Endothelial cell of umbilical vein (primary cell): Measurements from ENCODE around the gene AMMECR1L.

Source experiments
- EZH2 ChIP-seq: IDR thresholded peaks from 2 replicates; pipeline ENCODE4 v1.6.1; 2012; ENCODE audit warnings: borderline replicate concordance, low read depth, mild to moderate bottlenecking, moderate library complexity, low read length, inconsistent platforms; ENCODE audit not compliant: severe bottlenecking
- FOS ChIP-seq: IDR thresholded peaks from 2 replicates; pipeline ENCODE4 v1.6.1; 2011; ENCODE audit warnings: mild to moderate bottlenecking, low read length, moderate library complexity, borderline replicate concordance; ENCODE audit not compliant: insufficient read depth
- GATA2 ChIP-seq: IDR thresholded peaks from 2 replicates; pipeline ENCODE4 v1.7.0; 2011; ENCODE audit warnings: low read depth, mild to moderate bottlenecking, moderate library complexity, mixed read lengths, low read length; ENCODE audit not compliant: insufficient read length, insufficient read depth
- JUN ChIP-seq: IDR thresholded peaks from 2 replicates; pipeline ENCODE4 v1.6.1; 2011; ENCODE audit warnings: borderline replicate concordance, low read depth; ENCODE audit not compliant: insufficient read length, insufficient read depth
- MYC ChIP-seq: IDR thresholded peaks from one replicate; pipeline ENCODE4 v1.6.1; 2011; ENCODE audit warnings: mild to moderate bottlenecking, low read depth, low read length
- TF ChIP-seq, protein P1 (sequence below), 2 donors: IDR thresholded peaks; 1 replicate in 1 of 2; 2 replicates in 1 of 2; pipeline ENCODE4 v1.5.1; 2011; ENCODE audit warnings: low read length in 2 of 2, mild to moderate bottlenecking in 2 of 2, moderate library complexity in 2 of 2, control low read depth in 1 of 2, inconsistent platforms in 1 of 2, low read depth in 1 of 2; ENCODE audit not compliant: insufficient read depth in 1 of 2; ENCODE audit errors: extremely low read depth in 1 of 2
- TF ChIP-seq, protein P2 (sequence below): IDR thresholded peaks from 2 replicates; pipeline ENCODE4 v1.6.1; 2011; ENCODE audit not compliant: insufficient read depth, insufficient read length

DNA sequence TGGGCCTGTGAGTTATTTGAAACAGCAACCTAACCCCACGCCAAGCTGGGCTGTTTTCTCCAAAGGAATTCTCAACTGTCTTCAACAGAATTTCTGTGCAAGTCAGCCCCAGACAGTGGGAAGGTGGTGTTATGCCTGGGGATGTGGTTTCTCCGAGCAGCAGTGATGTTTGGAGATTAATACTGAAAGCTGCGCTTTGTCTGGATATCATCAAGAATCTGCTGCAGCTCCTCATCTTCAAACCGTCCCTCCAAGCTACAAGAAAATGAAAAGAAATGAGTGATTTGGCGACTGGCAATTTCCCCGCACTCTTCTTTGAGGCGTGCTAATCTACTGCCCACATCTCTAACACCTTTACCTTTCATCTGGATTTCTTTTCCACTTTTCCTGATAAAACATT, 37.8 kb downstream of the AMMECR1L start:
- no peak for TF ChIP-seq EZH2
- no peak for TF ChIP-seq JUN
- TF ChIP-seq, protein P1, sequence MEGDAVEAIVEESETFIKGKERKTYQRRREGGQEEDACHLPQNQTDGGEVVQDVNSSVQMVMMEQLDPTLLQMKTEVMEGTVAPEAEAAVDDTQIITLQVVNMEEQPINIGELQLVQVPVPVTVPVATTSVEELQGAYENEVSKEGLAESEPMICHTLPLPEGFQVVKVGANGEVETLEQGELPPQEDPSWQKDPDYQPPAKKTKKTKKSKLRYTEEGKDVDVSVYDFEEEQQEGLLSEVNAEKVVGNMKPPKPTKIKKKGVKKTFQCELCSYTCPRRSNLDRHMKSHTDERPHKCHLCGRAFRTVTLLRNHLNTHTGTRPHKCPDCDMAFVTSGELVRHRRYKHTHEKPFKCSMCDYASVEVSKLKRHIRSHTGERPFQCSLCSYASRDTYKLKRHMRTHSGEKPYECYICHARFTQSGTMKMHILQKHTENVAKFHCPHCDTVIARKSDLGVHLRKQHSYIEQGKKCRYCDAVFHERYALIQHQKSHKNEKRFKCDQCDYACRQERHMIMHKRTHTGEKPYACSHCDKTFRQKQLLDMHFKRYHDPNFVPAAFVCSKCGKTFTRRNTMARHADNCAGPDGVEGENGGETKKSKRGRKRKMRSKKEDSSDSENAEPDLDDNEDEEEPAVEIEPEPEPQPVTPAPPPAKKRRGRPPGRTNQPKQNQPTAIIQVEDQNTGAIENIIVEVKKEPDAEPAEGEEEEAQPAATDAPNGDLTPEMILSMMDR (IDR thresholded peaks at IDR 0.05; ENCODE audit: extremely low read depth in 1 of 2, insufficient read depth in 1 of 2, low read depth in 1 of 2, low read length in 2 of 2) = no peak
- no peak for TF ChIP-seq GATA2
- TF ChIP-seq, protein P2, sequence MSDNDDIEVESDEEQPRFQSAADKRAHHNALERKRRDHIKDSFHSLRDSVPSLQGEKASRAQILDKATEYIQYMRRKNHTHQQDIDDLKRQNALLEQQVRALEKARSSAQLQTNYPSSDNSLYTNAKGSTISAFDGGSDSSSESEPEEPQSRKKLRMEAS = no peak
- no peak for TF ChIP-seq FOS
- no peak for TF ChIP-seq MYC
